GM10266 (cell line): ENCODE data around the gene WDR13.

Source experiments
- DNase-seq: peaks from one replicate; pipeline ENCODE4 v3.0.0; 2012; ENCODE audit errors: extremely low spot score
- TF ChIP-seq, protein P1 (sequence below): IDR thresholded peaks from 2 replicates; pipeline ENCODE4 v1.5.1; 2012; ENCODE audit warnings: mild to moderate bottlenecking, low read depth; ENCODE audit not compliant: control insufficient read depth, insufficient read depth; ENCODE audit errors: missing control alignments

Gene WDR13

DNA sequence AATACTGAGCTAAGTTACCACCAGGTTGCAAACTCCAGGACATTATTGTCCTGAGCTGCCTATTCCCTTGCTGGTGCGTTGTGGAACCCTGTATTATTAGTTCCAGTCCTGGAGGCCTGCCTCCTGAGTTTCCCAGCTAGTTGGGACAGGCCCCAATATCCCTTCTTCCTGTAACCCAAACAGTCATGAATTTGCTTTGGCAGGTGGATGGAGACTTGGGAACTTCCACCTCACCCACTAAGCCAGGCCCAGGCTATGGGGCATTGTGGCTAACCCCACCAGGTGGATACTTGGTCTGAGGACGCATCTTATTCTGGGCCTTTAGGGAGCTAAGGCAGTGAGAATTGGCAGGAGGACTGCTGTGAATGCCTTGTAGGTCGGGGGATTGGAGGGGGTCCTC is 18.0 kb upstream of the WDR13 start:
- TF ChIP-seq, protein P1, sequence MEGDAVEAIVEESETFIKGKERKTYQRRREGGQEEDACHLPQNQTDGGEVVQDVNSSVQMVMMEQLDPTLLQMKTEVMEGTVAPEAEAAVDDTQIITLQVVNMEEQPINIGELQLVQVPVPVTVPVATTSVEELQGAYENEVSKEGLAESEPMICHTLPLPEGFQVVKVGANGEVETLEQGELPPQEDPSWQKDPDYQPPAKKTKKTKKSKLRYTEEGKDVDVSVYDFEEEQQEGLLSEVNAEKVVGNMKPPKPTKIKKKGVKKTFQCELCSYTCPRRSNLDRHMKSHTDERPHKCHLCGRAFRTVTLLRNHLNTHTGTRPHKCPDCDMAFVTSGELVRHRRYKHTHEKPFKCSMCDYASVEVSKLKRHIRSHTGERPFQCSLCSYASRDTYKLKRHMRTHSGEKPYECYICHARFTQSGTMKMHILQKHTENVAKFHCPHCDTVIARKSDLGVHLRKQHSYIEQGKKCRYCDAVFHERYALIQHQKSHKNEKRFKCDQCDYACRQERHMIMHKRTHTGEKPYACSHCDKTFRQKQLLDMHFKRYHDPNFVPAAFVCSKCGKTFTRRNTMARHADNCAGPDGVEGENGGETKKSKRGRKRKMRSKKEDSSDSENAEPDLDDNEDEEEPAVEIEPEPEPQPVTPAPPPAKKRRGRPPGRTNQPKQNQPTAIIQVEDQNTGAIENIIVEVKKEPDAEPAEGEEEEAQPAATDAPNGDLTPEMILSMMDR, result no peak
- DNase-seq, result no peak

DNA sequence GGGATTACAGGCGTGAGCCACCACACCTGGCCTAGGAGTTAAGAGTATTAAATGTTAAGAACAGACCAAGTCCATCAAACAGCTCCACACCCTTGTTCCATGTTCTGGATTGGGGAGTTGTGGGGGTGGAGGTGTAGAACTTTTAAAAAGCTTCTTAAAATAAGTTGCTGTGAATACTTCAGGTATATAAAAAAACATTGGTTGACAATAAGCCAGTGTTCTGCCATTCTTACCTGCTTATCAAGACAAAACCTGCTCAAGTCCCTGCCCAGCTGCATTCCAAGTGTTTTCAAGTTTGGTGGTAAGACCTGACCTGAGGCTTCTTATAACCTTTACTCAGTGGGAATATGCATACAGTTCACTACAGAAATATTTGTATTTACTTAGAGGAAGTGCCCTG is 16.6 kb upstream of the WDR13 start:
- TF ChIP-seq, protein P1, result no peak

DNA sequence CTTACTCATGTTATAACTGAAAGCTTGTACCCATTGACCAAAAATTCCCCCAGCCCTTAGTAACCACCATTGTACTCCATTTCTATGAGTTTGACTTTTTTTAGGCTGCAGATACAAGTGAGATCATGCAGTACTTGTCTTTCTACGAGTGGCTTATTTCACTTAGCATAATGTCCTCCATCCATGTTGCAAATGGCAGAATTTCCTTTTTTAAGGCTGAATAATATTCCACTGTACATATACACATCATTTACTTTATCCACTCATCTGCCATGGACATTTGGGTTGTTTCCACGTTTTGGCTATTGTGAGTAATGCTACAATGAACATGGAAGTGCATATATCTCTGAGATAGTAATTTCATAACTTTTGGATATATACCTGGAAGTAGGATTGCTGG is 12.6 kb upstream of the WDR13 start:
- DNase-seq, result no peak
- TF ChIP-seq, protein P1, result no peak

More for the DNA sequence above, 16.6 kb upstream of the WDR13 start:
- no peak for DNase-seq

DNA sequence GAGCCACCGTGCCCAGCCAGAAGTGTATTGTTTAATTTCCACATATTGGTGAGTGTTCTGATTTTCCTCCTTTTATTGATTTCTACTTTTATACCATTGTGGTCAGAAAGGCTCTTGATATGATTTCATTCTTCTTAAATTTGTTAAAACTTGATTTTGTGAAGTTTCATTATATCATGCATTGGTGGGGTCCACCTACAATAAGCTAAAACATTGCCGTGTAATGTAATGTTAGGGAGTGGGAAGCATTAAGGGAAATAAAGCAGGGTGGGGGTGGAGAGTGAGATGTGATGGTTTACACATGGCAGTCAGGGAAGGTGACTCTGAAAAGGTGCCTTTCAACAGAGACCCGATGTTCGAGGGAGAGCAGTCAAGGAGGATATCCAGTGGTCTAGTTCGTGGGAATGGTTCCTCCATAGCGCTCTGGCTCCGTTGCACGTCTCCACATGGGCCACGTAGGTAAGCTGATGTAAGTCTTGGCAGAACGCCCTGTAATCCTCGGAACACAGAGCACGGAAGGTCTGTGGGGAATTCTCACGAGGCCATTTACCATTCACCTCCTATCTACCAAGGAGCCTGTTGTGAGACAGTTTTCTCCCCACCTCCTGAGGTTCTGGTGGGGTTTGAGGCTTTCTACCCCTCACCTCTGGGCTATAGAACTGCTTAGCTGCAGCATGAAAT is 7.7 kb upstream of the WDR13 start:
- TF ChIP-seq, protein P1, result no peak

DNA sequence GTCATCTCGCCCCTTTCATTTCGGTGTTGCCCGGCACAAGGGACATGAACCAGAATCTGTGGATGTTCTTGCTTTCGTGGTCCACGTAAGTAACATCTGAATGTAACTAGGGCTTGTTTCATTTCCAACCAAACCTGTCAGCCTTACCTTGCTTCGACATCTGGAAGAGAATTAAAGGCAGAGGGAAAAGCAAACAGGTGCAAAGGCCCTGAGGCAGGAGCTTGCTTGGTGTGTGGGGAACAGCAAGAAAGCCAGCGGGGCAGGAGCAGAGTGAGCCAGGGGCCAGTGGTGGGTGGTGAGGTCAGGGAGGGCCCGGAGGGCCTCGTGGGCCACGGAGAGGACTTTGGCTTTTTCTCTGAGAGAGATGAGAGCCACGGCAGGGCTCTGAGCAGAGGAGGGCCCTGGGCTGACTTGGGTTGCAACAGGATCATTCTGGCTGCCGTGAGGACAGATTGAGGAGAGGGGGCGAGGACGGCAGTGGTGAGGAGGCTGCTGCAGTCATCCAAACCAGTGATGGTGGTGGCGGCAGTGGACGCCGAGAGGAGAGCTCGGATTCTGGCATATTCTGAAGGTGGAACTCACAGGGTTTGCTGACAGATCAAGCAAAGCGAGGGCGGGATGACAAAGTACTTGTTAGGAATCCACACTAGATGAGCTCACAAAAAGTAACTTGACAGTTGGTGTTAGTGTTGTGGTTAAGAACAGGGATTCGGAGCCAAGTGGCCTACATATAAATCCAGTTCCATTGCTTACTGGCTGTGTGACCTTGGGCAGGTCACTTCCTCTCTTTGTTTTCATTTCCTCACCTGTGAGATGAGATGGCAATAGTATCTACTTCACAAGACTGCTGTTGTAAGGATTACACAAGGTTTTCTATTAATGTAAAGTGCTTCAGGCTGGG is 6.8 kb upstream of the WDR13 start:
- no peak for DNase-seq
- TF ChIP-seq, protein P1, result no peak

More for the DNA sequence above, 7.7 kb upstream of the WDR13 start:
- DNase-seq, result no peak

DNA sequence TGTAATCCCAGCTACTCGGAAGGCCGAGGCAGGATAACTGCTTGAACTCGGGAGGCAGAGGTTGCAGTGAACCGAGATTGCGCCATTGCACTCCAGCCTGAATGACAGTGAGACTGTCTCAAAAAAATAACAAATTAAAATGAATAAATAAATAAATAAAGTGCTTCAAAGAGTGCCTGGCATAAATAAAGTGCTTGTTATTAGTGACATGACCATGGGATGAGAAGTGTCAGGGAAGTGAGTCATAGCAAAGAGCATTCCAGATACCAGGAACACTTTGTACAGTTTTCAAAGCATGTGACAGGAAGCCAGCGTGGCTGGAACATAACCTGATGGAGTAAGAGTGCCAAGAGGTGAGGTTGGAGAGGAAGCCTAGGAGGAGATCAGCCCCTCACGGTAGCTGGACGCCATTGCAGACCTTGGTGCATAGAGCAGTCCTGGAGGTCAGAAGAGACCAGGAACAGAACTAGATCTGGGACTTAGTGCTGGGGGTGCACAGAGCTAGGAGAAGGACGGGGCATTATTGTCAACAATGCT is 6.0 kb upstream of the WDR13 start:
- DNase-seq, result no peak

More for the DNA sequence above, 6.0 kb upstream of the WDR13 start:
- TF ChIP-seq, protein P1, result no peak
